GM10266 (cell line): ENCODE measurements around the gene USP32.
"Not testable (repeated sequence)": the region's sequence is repeated elsewhere in the genome, so short reads cannot be mapped to it uniquely, and the experiment has no call there.

ENCODE experiments used
- DNase-seq: peaks from one replicate; pipeline ENCODE4 v3.0.0; 2012; ENCODE audit errors: extremely low spot score
- CTCF ChIP-seq: IDR thresholded peaks from 2 replicates; pipeline ENCODE4 v1.5.1; 2012; ENCODE audit warnings: mild to moderate bottlenecking, low read depth; ENCODE audit not compliant: control insufficient read depth, insufficient read depth; ENCODE audit errors: missing control alignments

Gene USP32

GRCh38 chr17:60390925-60391470 lies 935 bp downstream of the USP32 start:
- peak; percentile 37 for DNase-seq
- no peak for TF ChIP-seq CTCF

- no peak for TF ChIP-seq CTCF
- DNase-seq: no peak
These were observed 1.7 kb downstream of the USP32 start for GRCh38 chr17:60390186-60390585.

GRCh38 chr17:60388742-60389141 lies 3.2 kb downstream of the USP32 start:
- no peak for DNase-seq
- TF ChIP-seq CTCF: no peak

GRCh38 chr17:60387666-60388065 lies 4.3 kb downstream of the USP32 start:
- TF ChIP-seq CTCF: no peak
- DNase-seq: no peak

GRCh38 chr17:60386147-60387058 lies 5.5 kb downstream of the USP32 start:
- no peak for DNase-seq
- no peak for TF ChIP-seq CTCF

- not testable (repeated sequence) for DNase-seq
These were observed 7.0 kb downstream of the USP32 start for GRCh38 chr17:60384921-60385320.

- DNase-seq: no peak
- no peak for TF ChIP-seq CTCF
These were observed 8.6 kb downstream of the USP32 start for GRCh38 chr17:60383379-60383778.
